CD4-positive, alpha-beta T cell treated with Interferon gamma for 1 hour (primary cell): Measurements from ENCODE around the gene DTNBP1.
A peak's percentile ranks its signal among the peaks of the same experiment; 100 is the strongest.

Source experiments
- DNase-seq: peaks from one replicate; pipeline ENCODE4 v3.0.0-alpha.2; 2020

DTNBP1 gene

GRCh38 chr6:15622045-15622740, 40.6 kb downstream of the DTNBP1 start:
- no peak for DNase-seq

- DNase-seq = peak; percentile 27
Measured at GRCh38 chr6:15621203-15622044, 41.4 kb downstream of the DTNBP1 start.

- no peak for DNase-seq
Measured at GRCh38 chr6:15620611-15621010, 42.2 kb downstream of the DTNBP1 start.

GRCh38 chr6:15619330-15619729, 43.5 kb downstream of the DTNBP1 start:
- DNase-seq = no peak

GRCh38 chr6:15618685-15619084, 44.1 kb downstream of the DTNBP1 start:
- no peak for DNase-seq

- no peak for DNase-seq
Measured at GRCh38 chr6:15616261-15616660, 46.6 kb downstream of the DTNBP1 start.

- DNase-seq = no peak
Measured at GRCh38 chr6:15615802-15616201, 47.0 kb downstream of the DTNBP1 start.

- DNase-seq = no peak
Measured at GRCh38 chr6:15614277-15614676, 48.6 kb downstream of the DTNBP1 start.

- no peak for DNase-seq
Measured at GRCh38 chr6:15608396-15608795, 54.4 kb downstream of the DTNBP1 start.

GRCh38 chr6:15607603-15608002, 55.2 kb downstream of the DTNBP1 start:
- DNase-seq = no peak

GRCh38 chr6:15606347-15606746, 56.5 kb downstream of the DTNBP1 start:
- no peak for DNase-seq

- no peak for DNase-seq
Measured at GRCh38 chr6:15604843-15605242, 58.0 kb downstream of the DTNBP1 start.

- DNase-seq = no peak
Measured at GRCh38 chr6:15602154-15602553, 60.7 kb downstream of the DTNBP1 start.

GRCh38 chr6:15598273-15598798, 64.5 kb downstream of the DTNBP1 start:
- DNase-seq = no peak

- DNase-seq = no peak
Measured at GRCh38 chr6:15596186-15596896, 66.5 kb downstream of the DTNBP1 start.

- DNase-seq = no peak
Measured at GRCh38 chr6:15595461-15596173, 67.2 kb downstream of the DTNBP1 start.

GRCh38 chr6:15594512-15595259, 68.1 kb downstream of the DTNBP1 start:
- no peak for DNase-seq

- DNase-seq = no peak
Measured at GRCh38 chr6:15593798-15594197, 69.0 kb downstream of the DTNBP1 start.

GRCh38 chr6:15592610-15593009, 70.2 kb downstream of the DTNBP1 start:
- DNase-seq = no peak

- DNase-seq = no peak
Measured at GRCh38 chr6:15588971-15589634, 73.7 kb downstream of the DTNBP1 start.

- no peak for DNase-seq
Measured at GRCh38 chr6:15586503-15586902, 76.3 kb downstream of the DTNBP1 start.
